ENCODE data around the gene SLC25A21.

DNA sequence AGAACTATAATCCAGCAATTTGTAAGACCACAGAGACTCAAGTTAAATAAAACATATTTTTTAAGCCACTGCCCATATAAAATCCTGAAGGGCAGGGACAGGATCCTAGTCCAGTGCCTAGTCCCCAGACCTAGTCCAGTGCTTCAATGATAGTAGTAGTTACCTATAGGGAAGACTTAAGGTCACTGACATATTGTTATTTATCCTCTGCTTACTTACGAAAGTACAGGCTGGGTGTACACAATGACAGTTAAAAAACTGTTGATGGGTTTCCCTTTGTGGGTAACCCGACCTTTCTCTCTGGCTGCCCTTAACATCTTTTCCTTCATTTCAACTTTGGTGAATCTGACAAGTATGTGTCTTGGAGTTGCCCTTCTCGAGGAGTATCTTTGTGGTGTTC lies 192.5 kb downstream of the SLC25A21 start:
- no peak for TF ChIP-seq CTCF (IDR thresholded peaks at IDR 0.05; ENCODE audit: low read depth, low read length, poor library complexity, severe bottlenecking)
- no peak for TF ChIP-seq EZH2phosphoT487 (IDR thresholded peaks at IDR 0.05; ENCODE audit: borderline replicate concordance, low read length)

Measured in DOHH2 (cell line).